Fibroblast of pulmonary artery (primary cell): ENCODE data around the gene NTRK2.

Experiments used
- DNase-seq: peaks from one replicate; pipeline ENCODE4 v3.0.0-alpha.2; 2010; ENCODE audit warnings: low read depth
- H3K4me3 ChIP-seq: replicated peaks from 2 replicates; pipeline ENCODE4 v1.5.1; 2011; ENCODE audit warnings: low read depth, mild to moderate bottlenecking, control low read depth, low read length, moderate library complexity
- TF ChIP-seq, protein P1 (sequence below): IDR thresholded peaks from 2 replicates; pipeline ENCODE4 v1.5.1; 2011; ENCODE audit warnings: mild to moderate bottlenecking, control low read depth, low read length, inconsistent platforms; ENCODE audit errors: missing control alignments

NTRK2 gene

DNA sequence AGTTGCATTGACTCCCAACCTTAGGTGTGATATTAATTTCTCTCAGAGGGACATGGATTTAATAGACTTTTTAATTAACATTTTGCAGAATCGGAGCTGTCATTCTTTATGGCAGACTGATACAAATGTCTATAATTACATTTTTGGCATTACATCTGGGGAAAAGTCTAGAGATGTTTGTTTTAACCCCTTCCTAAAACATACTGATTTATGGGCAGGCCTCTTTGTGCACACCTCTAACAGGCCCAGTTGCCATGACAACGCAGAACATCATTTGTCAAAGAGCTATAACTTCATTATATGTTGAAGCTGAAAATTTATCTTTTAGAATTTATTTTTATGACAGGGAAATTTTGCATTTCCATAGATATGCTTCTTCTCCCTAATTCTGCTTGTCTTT is 158.5 kb downstream of the NTRK2 start:
- DNase-seq, result no peak
- no peak overlapping the region for H3K4me3 ChIP-seq
- TF ChIP-seq, protein P1, sequence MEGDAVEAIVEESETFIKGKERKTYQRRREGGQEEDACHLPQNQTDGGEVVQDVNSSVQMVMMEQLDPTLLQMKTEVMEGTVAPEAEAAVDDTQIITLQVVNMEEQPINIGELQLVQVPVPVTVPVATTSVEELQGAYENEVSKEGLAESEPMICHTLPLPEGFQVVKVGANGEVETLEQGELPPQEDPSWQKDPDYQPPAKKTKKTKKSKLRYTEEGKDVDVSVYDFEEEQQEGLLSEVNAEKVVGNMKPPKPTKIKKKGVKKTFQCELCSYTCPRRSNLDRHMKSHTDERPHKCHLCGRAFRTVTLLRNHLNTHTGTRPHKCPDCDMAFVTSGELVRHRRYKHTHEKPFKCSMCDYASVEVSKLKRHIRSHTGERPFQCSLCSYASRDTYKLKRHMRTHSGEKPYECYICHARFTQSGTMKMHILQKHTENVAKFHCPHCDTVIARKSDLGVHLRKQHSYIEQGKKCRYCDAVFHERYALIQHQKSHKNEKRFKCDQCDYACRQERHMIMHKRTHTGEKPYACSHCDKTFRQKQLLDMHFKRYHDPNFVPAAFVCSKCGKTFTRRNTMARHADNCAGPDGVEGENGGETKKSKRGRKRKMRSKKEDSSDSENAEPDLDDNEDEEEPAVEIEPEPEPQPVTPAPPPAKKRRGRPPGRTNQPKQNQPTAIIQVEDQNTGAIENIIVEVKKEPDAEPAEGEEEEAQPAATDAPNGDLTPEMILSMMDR, result no peak

DNA sequence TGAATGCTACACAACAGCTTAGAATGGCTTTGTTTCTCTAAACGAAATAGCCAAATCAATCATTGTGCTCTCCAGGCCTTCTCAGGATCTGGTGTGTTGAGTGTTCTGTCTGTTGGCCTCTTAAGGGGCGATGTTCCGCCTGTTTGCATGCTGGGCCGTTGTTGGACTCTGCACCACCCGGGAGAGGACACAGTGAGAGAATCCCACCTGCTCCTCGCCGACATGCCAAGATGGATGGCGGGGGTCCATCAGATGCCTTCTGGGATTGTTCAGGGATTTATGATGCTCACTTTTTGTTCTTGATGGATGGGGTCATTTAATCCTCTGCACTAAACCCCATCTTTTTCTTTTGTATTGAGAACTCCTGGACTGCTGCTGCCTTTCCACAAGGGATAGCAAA is 159.9 kb downstream of the NTRK2 start:
- TF ChIP-seq, protein P1, result no peak
- H3K4me3 ChIP-seq, result no peak overlapping the region
- no peak for DNase-seq

DNA sequence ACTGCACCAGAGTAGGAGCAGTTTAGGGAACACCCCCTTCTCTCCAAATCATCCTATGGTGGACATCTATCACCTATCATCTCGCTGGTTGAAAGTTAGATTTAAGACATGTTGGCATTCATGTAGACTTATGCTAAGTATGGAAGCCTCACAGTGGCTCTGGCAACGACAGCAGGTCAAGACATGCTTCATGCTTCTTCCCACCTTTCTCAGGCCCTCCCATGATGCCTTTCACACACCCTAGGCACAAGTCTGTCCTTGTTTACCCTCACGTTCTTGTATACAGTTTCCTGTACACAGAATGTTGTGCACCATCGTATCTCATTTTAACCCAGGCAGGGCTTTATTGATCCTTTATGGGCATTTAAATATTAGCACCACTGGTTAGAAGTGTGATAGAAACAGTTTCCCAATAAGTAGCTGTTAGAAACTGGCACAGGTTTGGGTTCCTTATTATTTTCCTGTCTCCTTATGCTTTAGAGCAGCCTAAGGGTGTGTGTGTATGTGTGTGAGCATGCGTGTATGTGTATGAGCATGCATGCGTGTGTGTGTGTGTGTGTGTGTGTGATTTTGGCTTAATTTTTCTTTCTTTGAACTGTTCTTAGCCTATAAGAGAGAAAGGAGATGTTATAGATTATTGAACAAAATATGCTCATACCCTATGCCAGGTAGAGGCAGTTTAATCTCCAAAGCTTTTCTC is 160.6 kb downstream of the NTRK2 start:
- TF ChIP-seq, protein P1, result no peak
- DNase-seq, result no peak
- no peak overlapping the region for H3K4me3 ChIP-seq

DNA sequence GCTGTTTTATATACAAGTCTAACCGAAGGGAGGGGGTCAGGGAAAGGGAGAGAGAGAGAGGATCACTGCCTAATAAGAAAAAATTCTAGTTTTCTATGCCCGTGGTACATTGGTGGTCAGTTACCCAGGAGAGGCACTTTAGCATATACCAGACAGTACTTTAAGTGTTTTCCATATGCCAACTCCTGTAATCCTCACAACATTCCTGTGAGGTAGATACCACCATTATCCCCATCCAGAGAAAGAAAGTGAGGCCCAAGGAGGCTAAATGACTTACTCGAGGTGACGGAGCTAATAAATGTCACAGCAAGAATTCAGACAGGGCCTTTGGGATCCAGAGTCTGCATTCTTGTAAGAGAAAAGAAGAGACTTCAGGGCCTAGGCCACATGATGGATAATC is 161.8 kb downstream of the NTRK2 start:
- H3K4me3 ChIP-seq, result no peak overlapping the region
- TF ChIP-seq, protein P1, result no peak
- DNase-seq, result no peak

DNA sequence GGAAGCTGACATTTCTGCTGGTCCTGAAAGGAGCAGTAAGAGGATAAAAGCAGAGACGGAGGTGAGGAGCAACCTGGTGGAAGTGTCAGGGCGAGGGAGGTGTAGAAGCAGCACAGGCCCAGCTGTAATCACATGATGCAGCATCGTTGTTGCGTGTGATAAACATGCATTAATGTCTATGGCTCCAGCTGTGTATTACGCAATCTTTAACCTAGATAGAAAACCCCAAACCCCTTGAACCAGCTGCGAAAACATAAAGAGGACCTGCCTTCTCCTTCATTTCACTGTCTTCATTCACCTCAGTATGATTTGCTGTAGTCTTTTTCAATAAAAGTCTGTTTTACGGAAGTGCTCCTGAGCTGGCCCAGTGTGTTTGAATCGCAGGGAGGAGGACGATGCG is 162.9 kb downstream of the NTRK2 start:
- no peak for DNase-seq
- TF ChIP-seq, protein P1, result no peak
- H3K4me3 ChIP-seq, result no peak overlapping the region

DNA sequence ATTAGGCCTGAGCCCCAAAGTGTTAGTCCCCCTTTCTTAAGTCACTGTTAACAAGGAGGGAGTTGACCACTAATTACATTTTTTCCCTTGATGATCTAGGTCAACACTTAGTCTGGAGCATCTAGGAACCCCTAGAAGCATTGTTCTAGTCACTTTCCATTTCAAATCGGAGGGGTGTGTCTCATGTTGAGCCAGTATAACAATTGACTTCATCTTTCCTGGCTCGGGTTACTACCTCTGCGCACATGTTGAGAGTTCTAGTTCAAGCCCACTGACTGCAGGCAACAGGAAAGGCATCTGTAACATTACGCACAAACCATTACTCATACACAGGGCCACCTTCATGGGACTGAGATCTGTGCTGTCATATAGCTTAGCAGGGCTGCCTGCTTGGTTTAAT is 164.9 kb downstream of the NTRK2 start:
- DNase-seq, result no peak
- H3K4me3 ChIP-seq, result no peak overlapping the region
- TF ChIP-seq, protein P1, result no peak

DNA sequence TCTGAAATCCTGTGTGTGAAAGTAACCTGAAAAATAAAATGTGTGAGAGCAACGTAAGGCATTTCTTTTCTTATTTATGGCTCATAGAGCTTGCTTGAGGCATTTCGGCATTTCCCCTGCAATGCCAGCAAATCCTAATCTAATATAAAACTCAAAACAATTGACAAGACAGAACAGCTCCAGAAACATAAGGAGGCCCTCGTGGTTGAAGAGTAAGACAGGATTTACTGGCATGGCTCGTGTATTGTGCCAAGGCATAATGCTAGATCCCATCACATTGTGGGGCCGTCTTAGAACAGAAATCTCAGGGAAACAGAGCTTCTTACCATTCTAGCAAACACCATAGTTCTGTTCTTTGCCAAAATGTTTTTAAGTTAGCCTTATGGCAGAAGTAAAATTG is 166.2 kb downstream of the NTRK2 start:
- TF ChIP-seq, protein P1, result no peak
- DNase-seq, result no peak
- H3K4me3 ChIP-seq, result no peak overlapping the region
